Ishikawa (cell line): ENCODE measurements around the gene TMEM132E.

Experiments
- CEBPB ChIP-seq: IDR thresholded peaks from 2 replicates; pipeline ENCODE4 v1.6.1; 2012
- CREB1 ChIP-seq: IDR thresholded peaks from 2 replicates; pipeline ENCODE4 v1.6.1; 2012; ENCODE audit warnings: low read depth
- EGR1 ChIP-seq: IDR thresholded peaks from 2 replicates; pipeline ENCODE4 v1.6.1; 2012
- EP300 ChIP-seq: IDR thresholded peaks from 2 replicates; pipeline ENCODE4 v1.6.1; 2012; ENCODE audit warnings: borderline replicate concordance
- FOXM1 ChIP-seq: IDR thresholded peaks from 2 replicates; pipeline ENCODE4 v1.6.1; 2012; ENCODE audit warnings: low read depth, borderline replicate concordance
- NFIC ChIP-seq: IDR thresholded peaks from 2 replicates; pipeline ENCODE4 v1.6.1; 2012
- RAD21 ChIP-seq: IDR thresholded peaks from 2 replicates; pipeline ENCODE4 v1.6.1; 2012; ENCODE audit warnings: low read depth
- TAF1 ChIP-seq: IDR thresholded peaks from 2 replicates; pipeline ENCODE4 v1.6.1; 2012; ENCODE audit warnings: low read depth, mild to moderate bottlenecking
- TCF12 ChIP-seq: IDR thresholded peaks from 2 replicates; pipeline ENCODE4 v1.6.1; 2012; ENCODE audit warnings: low read depth
- YY1 ChIP-seq: IDR thresholded peaks from 2 replicates; pipeline ENCODE4 v1.6.1; 2012; ENCODE audit warnings: low read depth
- TF ChIP-seq, protein P1 (sequence below): IDR thresholded peaks from 2 replicates; pipeline ENCODE4 v1.6.1; 2012; ENCODE audit warnings: low read depth, mild to moderate bottlenecking
- TF ChIP-seq, protein P2 (sequence below): IDR thresholded peaks from 2 replicates; pipeline ENCODE4 v1.6.1; 2012
- TF ChIP-seq, protein P3 (sequence below): IDR thresholded peaks from 2 replicates; pipeline ENCODE4 v1.6.1; 2012

DNA sequence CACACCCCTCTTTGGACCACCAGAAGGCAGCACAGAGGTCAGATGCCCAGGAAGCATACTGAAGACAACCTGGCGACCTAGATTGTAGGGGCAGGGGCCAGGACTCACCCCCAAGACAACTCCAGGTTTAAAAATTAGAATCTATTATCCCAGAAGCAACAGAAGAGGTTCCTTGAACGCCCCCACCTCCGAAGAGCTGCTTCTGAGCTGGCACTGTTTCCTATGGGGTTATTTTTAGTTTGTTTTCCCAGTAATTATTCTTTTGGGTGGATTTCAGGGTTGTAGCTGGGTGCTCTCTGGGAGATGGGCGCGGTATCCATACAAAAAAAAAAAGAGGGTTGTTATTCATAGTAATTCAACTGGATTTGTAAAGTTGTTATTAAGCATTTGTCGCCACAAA lies 10.4 kb upstream of the TMEM132E start:
- TF ChIP-seq, protein P1, sequence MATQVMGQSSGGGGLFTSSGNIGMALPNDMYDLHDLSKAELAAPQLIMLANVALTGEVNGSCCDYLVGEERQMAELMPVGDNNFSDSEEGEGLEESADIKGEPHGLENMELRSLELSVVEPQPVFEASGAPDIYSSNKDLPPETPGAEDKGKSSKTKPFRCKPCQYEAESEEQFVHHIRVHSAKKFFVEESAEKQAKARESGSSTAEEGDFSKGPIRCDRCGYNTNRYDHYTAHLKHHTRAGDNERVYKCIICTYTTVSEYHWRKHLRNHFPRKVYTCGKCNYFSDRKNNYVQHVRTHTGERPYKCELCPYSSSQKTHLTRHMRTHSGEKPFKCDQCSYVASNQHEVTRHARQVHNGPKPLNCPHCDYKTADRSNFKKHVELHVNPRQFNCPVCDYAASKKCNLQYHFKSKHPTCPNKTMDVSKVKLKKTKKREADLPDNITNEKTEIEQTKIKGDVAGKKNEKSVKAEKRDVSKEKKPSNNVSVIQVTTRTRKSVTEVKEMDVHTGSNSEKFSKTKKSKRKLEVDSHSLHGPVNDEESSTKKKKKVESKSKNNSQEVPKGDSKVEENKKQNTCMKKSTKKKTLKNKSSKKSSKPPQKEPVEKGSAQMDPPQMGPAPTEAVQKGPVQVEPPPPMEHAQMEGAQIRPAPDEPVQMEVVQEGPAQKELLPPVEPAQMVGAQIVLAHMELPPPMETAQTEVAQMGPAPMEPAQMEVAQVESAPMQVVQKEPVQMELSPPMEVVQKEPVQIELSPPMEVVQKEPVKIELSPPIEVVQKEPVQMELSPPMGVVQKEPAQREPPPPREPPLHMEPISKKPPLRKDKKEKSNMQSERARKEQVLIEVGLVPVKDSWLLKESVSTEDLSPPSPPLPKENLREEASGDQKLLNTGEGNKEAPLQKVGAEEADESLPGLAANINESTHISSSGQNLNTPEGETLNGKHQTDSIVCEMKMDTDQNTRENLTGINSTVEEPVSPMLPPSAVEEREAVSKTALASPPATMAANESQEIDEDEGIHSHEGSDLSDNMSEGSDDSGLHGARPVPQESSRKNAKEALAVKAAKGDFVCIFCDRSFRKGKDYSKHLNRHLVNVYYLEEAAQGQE = no peak
- TF ChIP-seq TAF1 (no peak), YY1 (no peak), EGR1 (no peak), CREB1 (no peak), CEBPB (no peak), FOXM1 (no peak), RAD21 (no peak), EP300 (no peak), TCF12 (no peak), NFIC (no peak)
- TF ChIP-seq, protein P2, sequence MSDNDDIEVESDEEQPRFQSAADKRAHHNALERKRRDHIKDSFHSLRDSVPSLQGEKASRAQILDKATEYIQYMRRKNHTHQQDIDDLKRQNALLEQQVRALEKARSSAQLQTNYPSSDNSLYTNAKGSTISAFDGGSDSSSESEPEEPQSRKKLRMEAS = no peak
- TF ChIP-seq, protein P3, sequence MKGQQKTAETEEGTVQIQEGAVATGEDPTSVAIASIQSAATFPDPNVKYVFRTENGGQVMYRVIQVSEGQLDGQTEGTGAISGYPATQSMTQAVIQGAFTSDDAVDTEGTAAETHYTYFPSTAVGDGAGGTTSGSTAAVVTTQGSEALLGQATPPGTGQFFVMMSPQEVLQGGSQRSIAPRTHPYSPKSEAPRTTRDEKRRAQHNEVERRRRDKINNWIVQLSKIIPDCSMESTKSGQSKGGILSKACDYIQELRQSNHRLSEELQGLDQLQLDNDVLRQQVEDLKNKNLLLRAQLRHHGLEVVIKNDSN = no peak
